ENCODE data around the gene CGRRF1. TPM values are rescaled to one million over a fixed set of nuclear protein-coding genes. Genes with fewer than 3 reads are reported as not detected.

CGRRF1 gene
- total and polyA plus RNA-seq, 10 of the 15 experiments (the other 5 are each of a cell fraction or from before 2014, with no cell fraction given): 5.5 to 47.7 (median 13.5) TPM

DNA sequence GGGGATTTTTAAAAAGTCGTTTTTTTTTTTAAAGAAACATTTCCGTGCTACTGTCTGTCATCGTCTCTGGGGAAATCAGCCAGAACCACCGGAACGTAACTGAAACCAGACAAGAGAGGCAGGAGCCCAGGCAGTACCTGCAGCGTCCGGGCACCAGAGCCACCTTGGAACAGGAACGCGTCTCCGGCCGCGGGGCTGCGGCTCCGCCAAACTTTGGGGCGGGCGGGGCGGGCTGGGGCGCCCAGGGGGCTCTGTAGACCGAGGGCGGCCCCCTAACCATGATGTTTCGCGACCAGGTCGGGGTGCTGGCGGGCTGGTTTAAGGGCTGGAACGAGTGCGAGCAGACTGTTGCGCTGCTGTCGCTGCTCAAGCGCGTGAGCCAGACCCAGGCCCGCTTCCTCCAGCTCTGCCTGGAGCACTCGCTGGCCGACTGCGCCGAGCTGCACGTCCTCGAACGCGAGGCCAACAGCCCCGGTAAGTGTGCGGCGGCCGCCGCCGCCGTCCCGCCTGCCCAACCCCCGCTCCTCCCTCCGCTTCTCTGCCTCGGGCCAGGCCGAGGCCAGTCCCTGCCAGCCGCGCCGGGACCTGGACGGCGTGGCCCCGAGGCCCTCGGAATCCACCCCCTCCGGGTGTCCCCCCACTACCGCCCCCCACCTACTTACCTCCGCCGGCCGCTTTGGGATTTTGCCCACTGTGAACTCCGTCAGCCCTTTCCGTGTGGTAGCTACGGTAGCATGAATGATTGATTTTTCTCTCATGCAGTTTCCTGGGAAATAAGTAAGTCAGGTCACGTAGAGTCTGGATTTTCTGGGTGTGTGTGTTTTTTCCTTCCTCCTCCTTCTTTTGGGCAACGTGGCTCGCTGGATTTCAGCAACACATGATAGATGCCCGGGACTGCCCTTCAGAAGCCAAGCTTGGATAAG is 58.2 kb downstream of the CGRRF1 start (continued):
- TF ChIP-seq CEBPZ (IDR thresholded peaks at IDR 0.05; ENCODE audit: low read depth, low read length): no peak

DNA sequence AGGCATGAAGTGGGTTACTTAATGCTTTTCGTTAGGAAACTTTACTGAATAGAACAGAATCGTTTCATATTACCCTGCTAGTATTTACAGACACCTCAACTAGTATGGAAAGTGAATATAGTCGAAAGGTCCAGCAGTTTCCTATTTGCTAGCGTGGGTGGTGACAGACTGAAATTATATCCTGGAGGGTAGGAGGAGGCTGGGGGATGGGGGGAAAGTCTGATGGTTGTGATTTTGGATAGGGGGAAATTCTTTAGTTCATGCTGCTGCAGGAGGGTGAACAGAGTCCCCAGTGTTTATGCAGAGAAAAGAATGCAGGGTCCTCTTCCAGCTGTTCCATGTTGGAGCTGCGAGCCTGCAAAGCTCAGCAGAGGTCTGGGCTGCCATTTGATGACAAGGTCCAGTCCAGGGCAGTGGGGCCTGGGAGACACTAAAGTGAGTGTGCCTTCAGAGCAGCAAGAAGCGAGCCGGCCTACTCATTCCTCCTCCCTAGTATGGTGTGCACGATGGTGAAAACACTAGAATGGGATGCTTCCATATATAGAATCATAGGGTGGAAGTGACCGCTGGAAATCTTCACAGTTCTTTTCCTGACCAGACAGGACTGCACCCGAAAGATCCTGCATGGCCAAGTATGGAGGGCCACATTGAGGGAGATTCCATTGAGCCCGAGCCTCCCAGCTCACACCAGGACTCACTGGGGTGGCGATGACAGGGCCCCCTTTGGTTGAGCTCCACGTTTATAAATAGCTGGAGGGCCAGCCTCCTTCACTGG is 59.3 kb downstream of the CGRRF1 start:
- 0 out of 2 replicates have a peak overlapping the region, but pooled peaks have one; percentile 8 for H3K4me2 ChIP-seq (ENCODE audit: control insufficient read depth, insufficient read depth)
- peaks cover 0 to 3% of the 10 kb centered on the region in 2 experiments; a peak in 1 of 4 replicates for H3K27me3 ChIP-seq (replicated peaks in 1 of 2; ENCODE audit: control insufficient read depth in 2 of 2, insufficient read depth in 2 of 2, low read length in 1 of 2)
- BruUV-seq (replicated peaks): TSS peak; percentile 57
- 84% methylated on average over 13 of the region's 13 CpGs for WGBS (ENCODE audit: insufficient coverage, insufficient replicate concordance, low lambda C conversion rate, missing lambda C conversion rate)
- H3K4me1 ChIP-seq (ENCODE audit: control insufficient read depth, insufficient read depth, low read length): peaks cover 12% of the 10 kb centered on the region; the same call in 1 of the 2 replicates
- ChIA-PET SMC1A (ENCODE audit: uncharacterized antibody, unreplicated experiment) (interaction anchor here (1.0 to 6.8 kb wide), 3 partner anchors 74 to 204 kb away, joined by 4 to 87 read pairs (median 7); no protein-coding TSS in a partner anchor), RAD21 (ENCODE audit: unreplicated experiment) (interaction anchor here (1.1 to 7.2 kb wide), 2 partner anchors 117 to 206 kb away, joined by 4 to 130 read pairs; no protein-coding TSS in a partner anchor), CTCF (interaction anchor here (0.8 to 7.7 kb wide), 4 partner anchors 14 to 206 kb away, joined by 3 to 160 read pairs (median 64); no protein-coding TSS in a partner anchor), POLR2A (interaction anchor here (0.5 to 1.1 kb wide), 2 partner anchors 15 to 540 kb away, joined by 4 read pairs; no protein-coding TSS in a partner anchor)
- no peak overlapping the region for H3K4me3 ChIP-seq
- H3K36me3 ChIP-seq (ENCODE audit: control insufficient read depth in 2 of 2, insufficient read depth in 2 of 2, low read length in 1 of 2): no peaks in the 10 kb centered on the region
- DNase-seq (ENCODE audit: low read depth, low spot score): no peak
- intact Hi-C loops (cut with micrococcal nuclease; ENCODE audit: unreplicated experiment) (loop anchor here (5.0 kb wide), 1 partner anchor 323 kb away; no protein-coding TSS in a partner anchor), in situ Hi-C loops (cut with MboI) (loop anchor here (5.0 kb wide), 1 partner anchor 73 kb away; no protein-coding TSS in a partner anchor)
- H3K9ac ChIP-seq (ENCODE audit: control insufficient read depth, insufficient read depth, low read length): no peak overlapping the region
- no peaks in the 10 kb centered on the region for H4K20me1 ChIP-seq (ENCODE audit: control insufficient read depth, insufficient read depth)
- ATAC-seq: no peak
- H3K27ac ChIP-seq (ENCODE audit: control insufficient read depth, insufficient read depth): no peak overlapping the region
- H3K79me2 ChIP-seq (ENCODE audit: control insufficient read depth, insufficient read depth, low read length): no peaks in the 10 kb centered on the region
- FAIRE-seq: no peak
- no peak for TF ChIP-seq IRF5 (IDR thresholded peaks at IDR 0.05; ENCODE audit: borderline replicate concordance)
- TF ChIP-seq, protein P1, sequence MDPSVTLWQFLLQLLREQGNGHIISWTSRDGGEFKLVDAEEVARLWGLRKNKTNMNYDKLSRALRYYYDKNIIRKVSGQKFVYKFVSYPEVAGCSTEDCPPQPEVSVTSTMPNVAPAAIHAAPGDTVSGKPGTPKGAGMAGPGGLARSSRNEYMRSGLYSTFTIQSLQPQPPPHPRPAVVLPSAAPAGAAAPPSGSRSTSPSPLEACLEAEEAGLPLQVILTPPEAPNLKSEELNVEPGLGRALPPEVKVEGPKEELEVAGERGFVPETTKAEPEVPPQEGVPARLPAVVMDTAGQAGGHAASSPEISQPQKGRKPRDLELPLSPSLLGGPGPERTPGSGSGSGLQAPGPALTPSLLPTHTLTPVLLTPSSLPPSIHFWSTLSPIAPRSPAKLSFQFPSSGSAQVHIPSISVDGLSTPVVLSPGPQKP (IDR thresholded peaks at IDR 0.05; ENCODE audit: low read depth, low read length): no peak
- no peak for TF ChIP-seq JUNB (IDR thresholded peaks at IDR 0.05)
- no peak for TF ChIP-seq SREBF1 (IDR thresholded peaks at IDR 0.05; ENCODE audit: low read length)
- no peak for TF ChIP-seq ZNF384 (IDR thresholded peaks at IDR 0.05; ENCODE audit: borderline replicate concordance, low read depth, low read length)
- TF ChIP-seq FOXM1 (IDR thresholded peaks at IDR 0.05; ENCODE audit: low read depth, low read length): no peak
- no peak for TF ChIP-seq MEF2B (IDR thresholded peaks at IDR 0.05; ENCODE audit: partially characterized antibody, poor library complexity, severe bottlenecking)
- no peak for TF ChIP-seq RUNX3 (IDR thresholded peaks at IDR 0.05; ENCODE audit: low read length)
- no peak for TF ChIP-seq FOXK2 (IDR thresholded peaks at IDR 0.05)
- no peak for TF ChIP-seq CBFB (IDR thresholded peaks at IDR 0.05; ENCODE audit: low read depth)
- TF ChIP-seq ASH2L (IDR thresholded peaks at IDR 0.05; ENCODE audit: borderline replicate concordance, low read depth): no peak
- TF ChIP-seq RB1 (IDR thresholded peaks at IDR 0.05; ENCODE audit: borderline replicate concordance): no peak
- H3K9me3 ChIP-seq (replicated peaks; ENCODE audit: control insufficient read depth, insufficient read depth, low read length): peaks cover 3% of the 10 kb centered on the region; the same call in 2 of the 3 replicates
- no peak overlapping the region for H2AFZ ChIP-seq (ENCODE audit: control insufficient read depth, low read depth, low read length)

Data from GM12878 (cell line).